ENCODE results near the gene JUP.
A peak's percentile ranks its signal among the peaks of the same experiment; 100 is the strongest.

Gene JUP

DNA sequence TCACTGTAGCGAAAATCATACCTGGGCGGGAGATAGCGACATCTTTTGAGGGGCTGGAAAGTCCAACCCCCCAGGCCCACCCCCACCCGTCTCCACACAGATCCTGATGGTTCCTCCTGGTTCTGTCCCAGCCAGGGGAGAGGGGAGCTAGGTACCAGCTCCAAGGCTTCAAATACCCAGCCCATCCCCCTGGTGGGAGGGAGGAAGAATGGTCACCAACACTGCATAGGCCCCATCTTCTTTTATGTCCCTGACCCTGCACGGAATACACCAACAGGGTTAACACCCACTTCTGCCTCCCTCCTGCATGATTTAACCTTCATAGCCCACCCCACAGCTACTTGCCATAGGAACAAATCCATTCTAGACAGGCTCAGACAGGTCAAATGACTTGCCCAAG lies 61.4 kb downstream of the JUP start:
- Histone ChIP-seq H3K4me1 (ENCODE audit: control insufficient read depth, insufficient read depth, low read depth, low read length) (peaks cover 12% of the 10 kb centered on the region), H4K8ac (ENCODE audit: low read length) (no peak overlapping the region), H3K4ac (ENCODE audit: low read depth in 1 of 2, low read length in 2 of 2) (no peak overlapping the region), H3K27me3 (ENCODE audit: control insufficient read depth in 1 of 2, insufficient read depth in 1 of 2, low read length in 2 of 2) (peaks cover 6 to 48% of the 10 kb centered on the region in 2 experiments), H4K91ac (ENCODE audit: low read length) (peak overlapping the region; percentile 7), H3K14ac (ENCODE audit: low read length in 2 of 2) (no peak overlapping the region), H2AK5ac (ENCODE audit: low read length, severe bottlenecking) (no peak overlapping the region), H2BK15ac (ENCODE audit: low read depth, poor library complexity, severe bottlenecking) (no peak overlapping the region), H2BK5ac (ENCODE audit: low read depth, low read length, poor library complexity, severe bottlenecking) (no peak overlapping the region), H3K4me2 (ENCODE audit: low read length, poor library complexity, severe bottlenecking) (no peak overlapping the region), H3K23ac (ENCODE audit: low read length in 2 of 2) (no peak overlapping the region), H2BK12ac (ENCODE audit: low read length in 2 of 2) (no peak overlapping the region), H3K36me3 (ENCODE audit: control insufficient read depth in 1 of 2, insufficient read depth in 2 of 2, low read depth in 1 of 2, low read length in 2 of 2) (no peaks in the 10 kb centered on the region), H3K9ac (ENCODE audit: low read length) (no peak overlapping the region), H3K27ac (ENCODE audit: low read length, poor library complexity, severe bottlenecking) (no peak overlapping the region), H3K18ac (ENCODE audit: low read depth in 1 of 2, low read length in 2 of 2) (no peak overlapping the region), H3K9me3 (ENCODE audit: control insufficient read depth, low read length) (no peaks in the 10 kb centered on the region), H2AFZ (ENCODE audit: low read depth, low read length) (no peak overlapping the region), H3K4me3 (ENCODE audit: insufficient read depth in 1 of 2, low read depth in 1 of 2, low read length in 2 of 2) (no peak overlapping the region), H3K79me1 (replicated peaks; ENCODE audit: low read length, poor library complexity, severe bottlenecking) (no peaks in the 10 kb centered on the region), H2BK120ac (ENCODE audit: low read depth, low read length) (no peak overlapping the region)
- no peak for DNase-seq
- WGBS = 87% methylated on average over 4 of the region's 5 CpGs

DNA sequence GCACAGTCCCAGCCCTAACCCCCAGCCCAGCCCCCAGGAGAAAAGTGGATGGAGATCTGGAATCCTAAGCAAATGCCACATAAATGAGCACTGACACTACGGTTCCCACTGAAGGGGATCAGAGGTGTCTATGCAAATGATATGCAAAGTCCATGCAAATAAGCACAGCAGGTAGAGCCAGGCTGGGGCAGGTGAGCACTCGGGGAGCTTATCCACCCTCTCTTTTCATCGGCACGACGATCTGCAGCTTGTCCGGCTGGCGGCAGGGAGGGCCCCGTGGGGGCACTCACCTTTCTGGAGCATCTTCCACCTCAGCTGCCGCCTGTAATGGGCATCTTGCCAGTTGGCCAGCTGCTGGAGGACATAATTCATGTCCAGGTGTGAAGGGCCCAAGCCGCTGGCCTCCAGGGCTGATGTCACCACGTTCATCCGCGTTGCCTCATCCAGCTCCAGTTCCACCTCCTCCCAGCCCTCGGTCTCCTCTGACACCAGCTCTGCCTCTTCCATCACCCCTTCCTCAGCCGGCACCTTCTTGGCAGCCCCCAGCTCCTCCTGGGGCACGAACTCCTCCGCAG lies 61.9 kb downstream of the JUP start:
- no peaks in the 10 kb centered on the region for H3K36me3 ChIP-seq (ENCODE audit: control insufficient read depth in 1 of 2, insufficient read depth in 2 of 2, low read depth in 1 of 2, low read length in 2 of 2)
- no peak overlapping the region for H3K4me2 ChIP-seq (ENCODE audit: low read length, poor library complexity, severe bottlenecking)
- H2AK5ac ChIP-seq (ENCODE audit: low read length, severe bottlenecking) = no peak overlapping the region
- peaks cover 5 to 46% of the 10 kb centered on the region in 2 experiments for H3K27me3 ChIP-seq (ENCODE audit: control insufficient read depth in 1 of 2, insufficient read depth in 1 of 2, low read length in 2 of 2)
- no peak overlapping the region for H2BK120ac ChIP-seq (ENCODE audit: low read depth, low read length)
- peak overlapping the region; percentile 39 for H4K91ac ChIP-seq (ENCODE audit: low read length)
- H4K8ac ChIP-seq (ENCODE audit: low read length) = no peak overlapping the region
- no peak overlapping the region for H2BK5ac ChIP-seq (ENCODE audit: low read depth, low read length, poor library complexity, severe bottlenecking)
- no peaks in the 10 kb centered on the region for H3K9me3 ChIP-seq (ENCODE audit: control insufficient read depth, low read length)
- H2BK12ac ChIP-seq (ENCODE audit: low read length in 2 of 2) = no peak overlapping the region
- no peak overlapping the region for H2BK15ac ChIP-seq (ENCODE audit: low read depth, poor library complexity, severe bottlenecking)
- DNase-seq = no peak
- no peak overlapping the region for H2AFZ ChIP-seq (ENCODE audit: low read depth, low read length)
- no peak overlapping the region for H3K9ac ChIP-seq (ENCODE audit: low read length)
- H3K18ac ChIP-seq (ENCODE audit: low read depth in 1 of 2, low read length in 2 of 2) = no peak overlapping the region
- H3K4me3 ChIP-seq (ENCODE audit: insufficient read depth in 1 of 2, low read depth in 1 of 2, low read length in 2 of 2) = no peak overlapping the region
- no peaks in the 10 kb centered on the region for H3K79me1 ChIP-seq (replicated peaks; ENCODE audit: low read length, poor library complexity, severe bottlenecking)
- H3K14ac ChIP-seq (ENCODE audit: low read length in 2 of 2) = no peak overlapping the region
- H3K23ac ChIP-seq (ENCODE audit: low read length in 2 of 2) = no peak overlapping the region
- no peak overlapping the region for H3K4ac ChIP-seq (ENCODE audit: low read depth in 1 of 2, low read length in 2 of 2)
- peaks cover 12% of the 10 kb centered on the region for H3K4me1 ChIP-seq (ENCODE audit: control insufficient read depth, insufficient read depth, low read depth, low read length)
- WGBS = 90% methylated on average over 16 of the region's 17 CpGs
- H3K27ac ChIP-seq (ENCODE audit: low read length, poor library complexity, severe bottlenecking) = no peak overlapping the region

DNA sequence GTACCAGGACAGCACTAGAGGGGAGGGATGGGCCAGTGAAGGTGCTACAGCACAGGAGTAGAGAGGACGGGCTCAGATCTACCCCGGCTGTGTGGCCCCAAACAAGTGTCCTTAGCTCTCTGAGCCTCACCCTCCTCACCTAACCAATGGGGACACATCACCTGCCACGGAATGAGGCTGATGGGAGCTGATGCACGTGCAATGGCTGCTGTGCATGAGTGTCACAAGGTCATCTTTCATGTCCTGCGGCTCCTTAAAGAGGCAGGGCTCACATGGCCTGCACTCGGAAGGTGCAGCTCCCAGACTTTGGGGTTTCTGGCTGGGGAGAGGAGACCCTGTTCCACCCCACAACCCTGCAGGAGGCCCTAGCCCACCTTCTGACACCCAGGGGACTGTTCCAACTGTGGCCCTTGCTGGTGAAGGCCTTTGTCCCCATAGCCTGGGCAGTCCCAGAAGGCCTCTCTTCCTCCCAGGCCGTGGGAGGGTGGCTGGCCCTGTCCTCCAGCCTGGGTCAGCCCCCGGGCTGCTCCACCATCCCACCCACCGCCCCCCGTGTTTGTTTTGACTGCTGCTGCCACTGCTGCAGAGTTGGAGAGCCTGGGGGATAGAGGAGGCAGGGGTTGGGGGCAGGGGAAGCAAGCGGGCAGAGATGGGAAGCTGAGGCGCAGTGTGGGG lies 62.6 kb downstream of the JUP start:
- no peaks in the 10 kb centered on the region for H3K36me3 ChIP-seq (ENCODE audit: control insufficient read depth in 1 of 2, insufficient read depth in 2 of 2, low read depth in 1 of 2, low read length in 2 of 2)
- H3K4me1 ChIP-seq (ENCODE audit: control insufficient read depth, insufficient read depth, low read depth, low read length) = peaks cover 12% of the 10 kb centered on the region
- no peak overlapping the region for H2AFZ ChIP-seq (ENCODE audit: low read depth, low read length)
- H2BK12ac ChIP-seq (ENCODE audit: low read length in 2 of 2) = no peak overlapping the region
- no peak overlapping the region for H2BK5ac ChIP-seq (ENCODE audit: low read depth, low read length, poor library complexity, severe bottlenecking)
- H3K4me3 ChIP-seq (ENCODE audit: insufficient read depth in 1 of 2, low read depth in 1 of 2, low read length in 2 of 2) = no peak overlapping the region
- no peak overlapping the region for H3K18ac ChIP-seq (ENCODE audit: low read depth in 1 of 2, low read length in 2 of 2)
- H4K8ac ChIP-seq (ENCODE audit: low read length) = no peak overlapping the region
- no peak overlapping the region for H3K14ac ChIP-seq (ENCODE audit: low read length in 2 of 2)
- H2BK15ac ChIP-seq (ENCODE audit: low read depth, poor library complexity, severe bottlenecking) = no peak overlapping the region
- H3K4me2 ChIP-seq (ENCODE audit: low read length, poor library complexity, severe bottlenecking) = no peak overlapping the region
- DNase-seq = no peak
- no peak overlapping the region for H3K23ac ChIP-seq (ENCODE audit: low read length in 2 of 2)
- H3K4ac ChIP-seq (ENCODE audit: low read depth in 1 of 2, low read length in 2 of 2) = no peak overlapping the region
- H2AK5ac ChIP-seq (ENCODE audit: low read length, severe bottlenecking) = no peak overlapping the region
- H3K79me1 ChIP-seq (replicated peaks; ENCODE audit: low read length, poor library complexity, severe bottlenecking) = no peaks in the 10 kb centered on the region
- no peak overlapping the region for H4K91ac ChIP-seq (ENCODE audit: low read length)
- no peak overlapping the region for H3K27ac ChIP-seq (ENCODE audit: low read length, poor library complexity, severe bottlenecking)
- peaks cover 5 to 46% of the 10 kb centered on the region in 2 experiments for H3K27me3 ChIP-seq (ENCODE audit: control insufficient read depth in 1 of 2, insufficient read depth in 1 of 2, low read length in 2 of 2)
- no peaks in the 10 kb centered on the region for H3K9me3 ChIP-seq (ENCODE audit: control insufficient read depth, low read length)
- 84% methylated on average over 11 of the region's 12 CpGs for WGBS
- no peak overlapping the region for H3K9ac ChIP-seq (ENCODE audit: low read length)
- H2BK120ac ChIP-seq (ENCODE audit: low read depth, low read length) = no peak overlapping the region

DNA sequence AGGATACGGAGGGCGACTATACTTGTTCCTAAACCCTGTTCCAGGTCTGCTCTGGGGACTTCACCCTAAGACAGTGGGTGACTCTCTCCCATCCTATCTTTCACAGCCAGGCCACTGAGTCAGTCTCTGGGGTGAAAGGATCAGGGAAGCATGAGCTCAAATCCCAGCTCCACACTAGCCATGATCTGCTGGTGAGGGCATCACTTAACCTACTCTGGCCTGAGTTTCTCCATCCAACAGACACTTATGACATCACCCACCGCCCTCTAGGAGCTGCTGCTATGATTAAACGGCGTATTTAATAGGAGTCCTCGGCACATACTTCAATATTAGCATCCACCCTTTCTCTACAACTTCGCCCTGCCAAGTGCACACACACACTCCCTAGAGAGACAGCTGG lies 64.3 kb downstream of the JUP start:
- no peak overlapping the region for H2BK120ac ChIP-seq (ENCODE audit: low read depth, low read length)
- no peak overlapping the region for H2AK5ac ChIP-seq (ENCODE audit: low read length, severe bottlenecking)
- no peak overlapping the region for H2AFZ ChIP-seq (ENCODE audit: low read depth, low read length)
- no peak overlapping the region for H3K4ac ChIP-seq (ENCODE audit: low read depth in 1 of 2, low read length in 2 of 2)
- no peak overlapping the region for H3K23ac ChIP-seq (ENCODE audit: low read length in 2 of 2)
- H3K27ac ChIP-seq (ENCODE audit: low read length, poor library complexity, severe bottlenecking) = no peak overlapping the region
- no peaks in the 10 kb centered on the region for H3K79me1 ChIP-seq (replicated peaks; ENCODE audit: low read length, poor library complexity, severe bottlenecking)
- H3K9me3 ChIP-seq (ENCODE audit: control insufficient read depth, low read length) = no peaks in the 10 kb centered on the region
- H2BK5ac ChIP-seq (ENCODE audit: low read depth, low read length, poor library complexity, severe bottlenecking) = no peak overlapping the region
- no peak overlapping the region for H3K9ac ChIP-seq (ENCODE audit: low read length)
- H3K14ac ChIP-seq (ENCODE audit: low read length in 2 of 2) = no peak overlapping the region
- H3K4me2 ChIP-seq (ENCODE audit: low read length, poor library complexity, severe bottlenecking) = no peak overlapping the region
- H3K36me3 ChIP-seq (ENCODE audit: control insufficient read depth in 1 of 2, insufficient read depth in 2 of 2, low read depth in 1 of 2, low read length in 2 of 2) = no peaks in the 10 kb centered on the region
- no peak overlapping the region for H2BK12ac ChIP-seq (ENCODE audit: low read length in 2 of 2)
- peaks cover 5 to 50% of the 10 kb centered on the region in 2 experiments for H3K27me3 ChIP-seq (ENCODE audit: control insufficient read depth in 1 of 2, insufficient read depth in 1 of 2, low read length in 2 of 2)
- H2BK15ac ChIP-seq (ENCODE audit: low read depth, poor library complexity, severe bottlenecking) = no peak overlapping the region
- no peak overlapping the region for H4K91ac ChIP-seq (ENCODE audit: low read length)
- no peak overlapping the region for H3K18ac ChIP-seq (ENCODE audit: low read depth in 1 of 2, low read length in 2 of 2)
- H3K4me3 ChIP-seq (ENCODE audit: insufficient read depth in 1 of 2, low read depth in 1 of 2, low read length in 2 of 2) = no peak overlapping the region
- H4K8ac ChIP-seq (ENCODE audit: low read length) = no peak overlapping the region
- no peak for DNase-seq
- H3K4me1 ChIP-seq (ENCODE audit: control insufficient read depth, insufficient read depth, low read depth, low read length) = peaks cover 5% of the 10 kb centered on the region
- WGBS = 91% methylated on average over 7 of the region's 7 CpGs
